GM19240 (cell line): ENCODE data around the gene ATP8A2.
"Not testable (repeated sequence)": the region's sequence is repeated elsewhere in the genome, so short reads cannot be mapped to it uniquely, and the experiment has no call there.

Experiments used
- DNase-seq: peaks from one replicate; pipeline ENCODE4 v3.0.0; 2011; ENCODE audit warnings: low spot score; ENCODE audit not compliant: insufficient read length

The ATP8A2 gene

DNA sequence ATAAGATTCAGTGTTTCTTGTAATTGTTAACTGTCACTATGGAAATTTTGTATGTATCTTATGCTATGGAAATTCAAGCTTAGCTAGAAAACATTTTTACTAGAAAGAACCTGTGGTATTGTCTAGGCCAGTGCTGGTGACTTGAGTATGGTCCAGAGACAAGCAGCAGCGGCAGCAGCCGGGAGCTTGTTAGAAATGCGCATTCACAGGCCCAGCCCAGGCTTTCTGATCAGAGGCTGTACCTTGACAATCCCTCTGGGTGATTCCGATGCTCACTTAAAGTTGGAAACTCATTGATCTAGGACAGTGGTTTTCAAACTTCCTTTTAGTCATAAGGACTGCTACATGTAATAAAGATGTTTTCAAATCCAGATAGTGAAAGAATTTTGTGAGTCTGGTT is 392.6 kb downstream of the ATP8A2 start:
- no peak for DNase-seq

DNA sequence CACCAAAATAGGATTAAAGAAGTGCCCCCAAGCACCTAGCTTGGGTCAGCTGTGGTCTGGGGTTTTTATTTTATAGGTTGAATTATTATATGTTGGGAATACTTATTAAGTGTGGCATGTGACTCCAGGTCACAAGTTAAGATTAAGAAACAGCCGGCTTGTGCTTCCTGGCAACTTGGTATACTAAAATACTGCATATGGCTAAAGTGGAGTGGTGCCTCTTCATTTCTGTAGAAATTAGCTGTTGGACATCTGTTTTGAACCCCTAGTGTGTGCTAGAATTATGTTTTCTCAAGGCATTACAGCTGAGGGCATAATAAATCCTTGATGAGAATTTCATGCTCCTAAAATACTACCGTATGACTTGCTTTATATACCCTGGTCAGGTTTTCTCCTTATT is 393.5 kb downstream of the ATP8A2 start:
- DNase-seq = no peak

DNA sequence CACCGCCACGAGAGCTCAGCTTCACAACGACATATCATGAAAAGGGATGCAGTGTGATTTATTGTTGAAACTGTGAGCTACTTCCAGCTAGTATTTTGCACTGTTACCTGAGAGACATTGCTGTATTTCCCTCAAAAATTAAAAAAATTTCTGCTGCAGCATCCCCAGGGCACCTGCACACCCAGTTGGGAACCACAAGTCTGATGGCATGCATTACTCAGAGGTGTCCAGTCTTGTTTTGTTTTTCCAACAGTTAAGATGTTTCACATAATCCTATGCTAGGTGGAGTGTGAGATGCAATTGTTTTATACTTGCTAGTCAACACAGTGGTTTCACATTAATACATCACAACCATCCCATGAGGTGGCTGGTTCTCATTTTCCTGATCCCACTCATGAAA is 394.8 kb downstream of the ATP8A2 start:
- no peak for DNase-seq

DNA sequence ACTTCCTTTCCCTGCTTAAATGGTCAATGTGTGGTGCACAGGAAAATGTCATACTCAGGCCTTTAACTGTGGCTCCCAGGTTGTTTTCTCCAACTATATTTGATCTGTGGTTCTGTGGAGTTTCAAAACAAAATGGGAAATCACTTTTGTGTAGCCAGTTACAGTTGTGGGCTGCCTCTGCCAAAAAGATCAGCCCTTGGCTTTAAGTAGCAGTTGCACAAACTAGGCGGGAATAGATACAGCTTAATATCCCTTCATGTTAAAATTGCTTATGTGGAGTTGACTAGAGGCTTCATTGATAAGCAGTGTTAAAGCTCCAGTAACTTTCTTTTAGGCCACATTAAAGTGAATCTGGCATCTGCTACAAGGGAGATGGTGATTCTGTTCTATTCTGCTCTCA is 395.2 kb downstream of the ATP8A2 start:
- DNase-seq = no peak

DNA sequence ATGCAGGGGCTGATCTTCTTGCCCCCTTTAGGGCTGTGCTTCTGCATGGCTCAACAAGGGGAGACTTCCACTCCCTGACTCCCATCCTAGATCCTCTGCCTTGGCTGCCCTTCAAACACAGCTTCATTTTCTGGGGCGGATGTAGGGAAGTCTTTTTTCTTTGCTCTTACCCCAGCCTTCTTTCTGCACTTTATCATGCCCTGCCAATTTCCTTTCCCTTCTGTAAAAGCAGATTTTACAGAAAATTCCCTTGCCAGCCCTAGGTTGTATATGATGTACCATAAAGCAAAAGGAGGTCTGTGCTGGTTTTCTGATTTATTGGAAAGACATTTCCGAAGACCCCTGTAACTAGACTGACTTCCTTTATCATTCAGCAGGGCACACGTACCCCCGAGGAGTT is 396.6 kb downstream of the ATP8A2 start:
- DNase-seq = no peak

DNA sequence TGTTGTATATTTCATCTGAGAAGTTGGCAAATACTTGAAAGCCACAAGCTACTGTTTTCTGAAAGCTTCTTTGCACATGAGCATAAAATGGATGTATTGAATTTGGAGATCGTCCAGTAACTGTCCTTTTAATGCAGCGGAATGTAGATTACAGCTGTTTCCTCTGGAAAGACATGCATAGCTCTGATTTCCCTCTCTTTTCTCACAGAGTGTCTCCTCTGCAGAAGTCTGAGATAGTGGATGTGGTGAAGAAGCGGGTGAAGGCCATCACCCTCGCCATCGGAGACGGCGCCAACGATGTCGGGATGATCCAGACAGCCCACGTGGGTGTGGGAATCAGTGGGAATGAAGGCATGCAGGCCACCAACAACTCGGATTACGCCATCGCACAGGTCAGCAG is 397.1 kb downstream of the ATP8A2 start:
- no peak for DNase-seq

DNA sequence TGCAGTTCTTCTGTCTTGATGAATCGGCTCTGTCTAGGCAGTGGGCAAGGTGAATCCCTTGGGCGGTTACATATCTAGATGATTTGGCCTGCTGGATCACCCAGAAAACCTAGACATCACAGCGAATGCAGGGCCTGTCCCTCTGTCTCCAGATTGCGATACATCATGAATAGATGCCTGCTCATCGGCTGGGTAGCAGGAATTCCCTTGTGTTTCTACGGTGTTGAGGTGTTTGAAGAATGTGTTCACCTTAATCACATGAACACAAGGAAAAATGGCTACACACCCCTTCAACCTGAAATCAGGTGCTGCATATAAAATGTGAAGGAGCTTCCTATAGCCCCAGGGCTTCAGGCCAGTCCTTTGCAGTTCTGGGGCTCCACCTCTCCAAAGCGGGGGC is 398.8 kb downstream of the ATP8A2 start:
- no peak for DNase-seq

DNA sequence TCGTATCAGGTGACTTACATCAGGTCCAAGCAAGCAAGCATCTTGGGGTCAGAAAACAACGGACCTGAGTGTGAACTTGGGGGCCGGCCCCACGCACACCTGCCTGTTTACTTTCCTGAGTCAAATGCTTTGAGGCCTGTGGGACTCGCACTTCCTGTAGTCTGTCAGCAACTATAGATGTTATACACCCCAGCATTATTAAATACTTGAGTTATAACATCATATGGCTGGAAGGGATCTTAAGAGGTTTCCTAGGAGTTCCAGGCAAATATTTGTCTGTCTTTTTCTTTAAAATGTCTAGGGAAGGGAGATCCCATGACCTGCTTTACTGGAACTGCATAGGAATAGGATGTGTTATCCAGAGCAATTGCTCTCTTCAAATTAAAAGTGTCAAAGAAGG is 399.4 kb downstream of the ATP8A2 start:
- no peak for DNase-seq

DNA sequence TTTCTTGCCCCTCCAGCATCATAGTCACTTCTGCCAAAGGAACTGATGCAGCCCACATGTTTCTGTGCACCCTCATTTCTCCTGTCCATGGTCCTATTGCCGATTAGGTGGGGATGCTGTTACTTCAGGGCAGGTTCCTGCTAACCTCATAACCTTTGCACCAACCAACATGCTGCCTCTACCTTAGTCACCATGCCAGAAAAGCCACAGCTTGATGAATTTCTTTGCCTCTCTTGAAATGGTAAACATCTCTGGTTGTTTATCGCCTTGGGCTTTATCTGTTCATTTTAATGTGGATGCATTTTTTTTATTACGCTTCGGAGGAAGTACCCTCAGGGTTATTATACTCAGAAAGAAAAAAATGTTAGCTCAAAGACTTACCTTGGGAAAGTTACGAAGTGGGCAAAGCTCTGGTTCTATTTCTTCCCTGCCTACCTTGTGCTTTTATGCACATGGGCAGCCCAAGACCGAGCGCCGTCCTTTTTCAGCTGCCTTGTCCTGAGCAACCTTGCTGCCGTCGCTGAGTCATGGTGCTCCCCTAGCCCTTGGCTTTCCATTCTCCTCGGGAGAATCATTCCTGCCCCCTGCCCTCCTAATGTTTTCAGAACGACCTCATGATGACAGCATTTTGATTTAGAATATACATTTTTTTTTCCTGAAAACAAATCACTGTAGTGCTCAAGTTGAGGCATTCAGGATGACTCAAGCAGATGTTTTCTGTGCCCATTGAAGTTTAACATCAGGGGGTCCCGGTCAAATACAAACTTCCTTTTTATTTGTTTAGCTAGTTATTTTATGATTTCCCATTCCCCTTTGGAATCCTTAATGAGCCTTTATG is 400.1 kb downstream of the ATP8A2 start:
- DNase-seq = no peak

DNA sequence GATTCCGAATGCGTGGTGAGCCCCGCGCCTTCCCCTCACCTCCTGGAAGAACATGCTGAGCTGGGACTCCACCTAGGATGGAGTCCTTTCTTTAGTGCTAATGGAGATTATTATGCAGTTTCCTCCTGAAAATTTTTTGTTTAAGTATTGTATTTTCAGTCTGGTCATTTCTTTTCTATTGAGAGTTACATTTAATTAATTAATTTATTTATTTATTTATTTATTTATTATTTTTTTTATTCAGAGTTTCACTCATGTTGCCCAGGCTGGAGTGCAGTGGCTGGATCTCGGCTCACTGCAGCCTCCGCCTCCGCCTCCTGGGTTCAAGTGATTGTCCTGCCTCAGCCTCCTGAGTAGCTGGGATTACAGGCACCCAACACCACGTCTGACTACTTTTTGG is 400.8 kb downstream of the ATP8A2 start:
- not testable (repeated sequence) for DNase-seq

DNA sequence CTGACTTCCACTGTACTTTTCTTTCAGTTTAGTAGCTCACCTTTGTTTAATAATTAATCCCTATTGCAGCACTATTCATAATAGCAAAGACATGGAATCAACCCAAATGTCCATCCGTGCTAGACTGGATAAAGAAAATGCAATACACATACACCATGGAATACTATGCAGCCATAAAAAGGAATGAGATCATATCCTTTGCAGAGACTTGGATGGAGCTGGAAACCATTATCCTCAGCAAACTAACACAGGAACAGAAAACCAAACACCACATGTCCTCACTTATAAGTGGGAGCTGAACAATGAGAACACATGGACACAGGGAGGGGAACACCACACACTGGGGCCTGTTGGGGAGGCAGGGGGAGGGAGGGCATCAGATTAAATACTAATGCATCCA is 402.3 kb downstream of the ATP8A2 start:
- DNase-seq = not testable (repeated sequence)

DNA sequence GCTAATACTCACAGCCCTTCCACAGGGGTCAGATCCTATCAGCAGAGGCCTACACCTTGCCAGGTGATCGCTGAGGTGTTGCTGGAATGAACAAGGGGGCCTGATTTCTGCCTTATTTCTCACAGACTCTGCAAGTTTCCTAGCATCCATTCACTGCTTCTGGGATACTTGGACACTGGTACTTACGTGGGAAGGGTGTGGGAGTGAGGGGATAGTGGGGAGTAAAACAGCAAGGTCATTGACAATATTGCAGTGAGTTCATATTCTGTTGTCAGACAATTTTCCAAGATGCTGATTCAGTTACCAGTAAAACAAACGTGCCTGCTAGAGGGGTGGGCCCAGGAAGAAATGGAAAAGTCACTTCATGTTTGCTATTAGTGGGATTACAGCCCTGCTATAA is 403.5 kb downstream of the ATP8A2 start:
- no peak for DNase-seq

DNA sequence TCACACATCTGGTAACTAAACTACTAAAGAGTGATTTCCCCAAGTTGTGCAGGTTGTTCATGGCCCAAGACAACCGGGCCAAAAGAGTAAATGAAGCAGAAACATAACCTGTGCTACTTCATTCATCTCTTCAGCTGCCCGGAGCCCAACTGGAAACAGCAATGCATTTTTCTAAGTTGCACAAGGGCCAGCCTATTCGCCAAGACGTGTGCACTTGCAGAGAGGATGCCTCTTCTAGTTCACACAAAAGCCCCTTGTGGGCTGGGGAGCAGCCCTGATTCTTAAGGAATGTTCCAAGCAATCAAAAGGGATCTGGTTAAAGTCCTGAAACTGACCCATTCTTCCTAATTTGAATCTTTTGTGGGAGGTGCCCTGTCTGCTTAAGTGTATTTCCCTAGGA is 404.2 kb downstream of the ATP8A2 start:
- DNase-seq = no peak

DNA sequence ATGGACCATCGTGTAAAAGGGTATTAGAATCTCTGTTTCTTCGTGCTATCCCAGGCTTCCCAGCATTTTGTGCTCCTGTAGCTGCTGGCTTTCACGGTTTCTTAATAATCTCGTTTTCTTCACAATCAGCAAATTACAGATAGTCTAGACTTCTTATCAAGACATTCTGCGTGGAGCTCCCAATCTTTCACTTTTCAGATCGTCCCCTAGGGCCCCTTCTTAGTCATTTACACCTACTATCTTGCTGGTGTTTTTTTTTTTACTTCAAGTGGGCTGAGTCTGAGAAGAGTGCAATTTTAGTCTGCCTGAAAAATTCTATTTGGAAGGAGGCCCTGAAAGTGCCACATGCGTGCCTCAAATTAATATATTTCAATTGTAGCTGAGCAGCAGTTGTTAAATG is 404.9 kb downstream of the ATP8A2 start:
- DNase-seq = no peak

DNA sequence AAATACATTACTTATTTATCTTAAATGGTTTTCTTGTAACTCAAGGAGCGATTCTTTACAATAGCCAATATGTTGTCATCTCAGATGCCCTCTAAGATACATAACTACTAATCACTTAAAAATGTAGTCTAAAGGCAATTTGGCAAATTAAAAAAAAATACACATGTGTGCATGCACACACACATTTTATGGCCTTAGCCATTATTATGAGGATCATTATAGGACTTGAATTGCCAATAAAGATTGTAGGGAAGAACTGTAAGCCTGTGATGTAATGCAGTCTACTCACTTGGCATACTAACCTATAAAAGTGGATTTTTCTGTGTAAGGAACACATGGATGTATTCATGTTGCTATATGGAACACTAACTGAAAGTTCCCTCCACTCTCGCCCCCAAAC is 405.7 kb downstream of the ATP8A2 start:
- DNase-seq = no peak

DNA sequence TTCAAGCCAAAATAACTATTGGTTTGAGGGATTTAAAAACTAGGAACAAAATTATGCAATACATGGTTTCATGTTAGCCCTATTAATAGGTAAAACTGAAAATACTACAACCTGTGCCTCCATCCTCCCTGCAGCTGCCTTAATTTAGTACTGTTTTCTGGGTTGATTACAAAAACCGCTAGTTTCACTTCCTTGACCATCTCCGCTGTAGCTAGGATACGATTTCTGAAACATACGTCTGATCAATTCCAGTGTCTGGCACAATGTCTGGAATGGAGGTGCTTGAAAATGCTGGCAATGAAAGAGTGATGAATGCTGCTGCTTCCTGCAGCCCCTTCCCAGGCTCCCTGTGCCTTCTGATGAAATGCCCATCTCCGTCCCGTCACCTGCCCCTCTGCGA is 406.6 kb downstream of the ATP8A2 start:
- DNase-seq = no peak

DNA sequence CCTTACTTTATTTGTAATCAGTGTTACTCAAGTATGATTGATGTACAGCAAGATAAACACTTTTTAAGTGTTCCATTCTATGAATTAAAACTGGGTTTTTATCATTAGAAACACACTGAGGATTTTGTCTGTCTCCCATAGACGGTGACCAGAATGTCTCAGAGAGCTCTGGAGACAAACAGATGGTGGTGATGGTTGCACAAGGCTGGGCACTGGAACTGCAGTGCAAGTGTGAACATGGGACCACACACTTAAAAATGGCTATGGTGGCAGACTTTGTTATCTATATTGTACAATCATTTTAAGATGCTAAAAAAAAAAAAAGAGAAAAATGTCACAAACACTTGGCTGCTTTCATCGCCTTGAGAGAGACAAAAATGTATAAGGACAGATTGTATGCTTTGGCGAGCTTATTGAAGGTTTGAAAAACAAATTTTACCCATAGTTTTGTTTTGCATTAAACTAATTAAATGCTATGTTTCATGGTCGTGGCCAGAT is 407.1 kb downstream of the ATP8A2 start:
- no peak for DNase-seq

DNA sequence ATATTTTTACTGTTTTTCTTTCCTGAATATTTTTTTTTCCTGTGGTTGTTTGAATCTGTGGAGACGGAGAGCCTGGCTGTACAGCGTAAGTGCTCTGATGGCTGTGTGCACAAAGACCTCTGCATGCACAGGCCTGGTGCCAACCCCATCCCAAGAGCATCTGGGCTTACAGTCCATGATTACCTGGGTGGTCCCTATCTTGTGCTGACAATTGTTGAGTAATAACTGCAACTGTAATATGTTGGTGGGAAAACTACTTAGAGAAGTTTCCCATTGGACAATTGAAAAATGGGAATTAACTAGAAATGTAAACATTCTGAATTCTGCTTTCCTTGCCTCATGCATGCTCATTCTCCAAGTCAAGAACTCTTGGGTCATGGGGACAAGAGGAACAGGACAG is 411.3 kb downstream of the ATP8A2 start:
- no peak for DNase-seq

DNA sequence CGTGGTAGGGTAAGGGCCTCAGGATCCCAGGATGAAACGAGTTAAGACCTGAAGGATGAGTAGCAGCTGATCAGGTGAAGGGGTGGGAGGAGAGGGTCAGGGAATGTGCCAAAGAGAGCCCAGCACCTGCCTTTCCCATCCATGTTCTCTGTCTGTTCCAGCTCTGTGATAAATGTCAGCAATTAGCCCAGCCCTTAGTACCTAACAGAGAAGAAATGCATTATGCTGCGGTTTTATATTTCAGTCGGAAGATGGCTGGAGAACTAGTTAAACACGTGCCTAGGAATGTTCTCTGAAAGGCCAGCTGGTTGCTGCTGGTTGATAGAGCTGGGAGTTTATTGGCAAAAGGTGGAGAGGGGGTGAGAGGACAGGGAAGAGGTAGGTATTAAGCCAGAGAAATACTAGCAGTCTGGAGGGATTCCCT is 411.8 kb downstream of the ATP8A2 start:
- no peak for DNase-seq

DNA sequence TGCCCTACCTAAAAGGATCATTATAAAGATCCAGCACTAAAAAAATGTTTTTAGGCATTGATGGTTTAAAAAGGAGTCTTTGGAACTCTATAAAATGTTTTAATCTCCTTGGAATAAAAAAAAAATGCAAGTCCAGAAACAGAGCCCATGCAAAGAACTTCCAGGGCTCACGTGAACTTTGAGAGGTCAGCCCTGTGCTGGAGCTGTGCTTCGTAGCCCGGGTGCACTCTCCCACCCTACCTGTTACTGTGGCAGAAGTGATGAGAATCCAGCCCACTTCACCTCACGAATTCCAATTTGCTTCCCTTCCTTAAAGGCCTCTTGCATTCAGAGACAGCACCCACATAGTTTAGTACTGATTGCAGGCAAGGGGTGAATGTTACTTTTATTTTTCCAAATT is 412.3 kb downstream of the ATP8A2 start:
- DNase-seq = no peak

DNA sequence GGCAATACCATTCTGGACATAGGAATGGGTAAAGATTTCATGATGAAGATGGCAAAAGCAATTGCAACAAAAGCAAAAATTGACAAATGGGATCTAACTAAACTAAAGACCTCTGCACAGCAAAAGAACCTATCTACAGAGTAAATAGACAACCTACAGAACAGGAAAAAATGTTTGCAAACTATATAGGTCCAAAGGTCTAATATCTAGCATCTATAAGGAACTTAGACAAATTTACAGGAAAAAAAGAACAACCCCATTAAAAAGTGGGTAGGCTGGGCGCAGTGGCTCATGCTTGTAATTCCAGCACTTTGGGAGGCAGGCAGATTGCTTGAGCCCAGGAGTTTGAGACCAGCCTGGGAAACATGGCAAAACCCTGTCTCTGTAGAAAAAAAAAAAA is 418.4 kb downstream of the ATP8A2 start:
- DNase-seq = not testable (repeated sequence)

DNA sequence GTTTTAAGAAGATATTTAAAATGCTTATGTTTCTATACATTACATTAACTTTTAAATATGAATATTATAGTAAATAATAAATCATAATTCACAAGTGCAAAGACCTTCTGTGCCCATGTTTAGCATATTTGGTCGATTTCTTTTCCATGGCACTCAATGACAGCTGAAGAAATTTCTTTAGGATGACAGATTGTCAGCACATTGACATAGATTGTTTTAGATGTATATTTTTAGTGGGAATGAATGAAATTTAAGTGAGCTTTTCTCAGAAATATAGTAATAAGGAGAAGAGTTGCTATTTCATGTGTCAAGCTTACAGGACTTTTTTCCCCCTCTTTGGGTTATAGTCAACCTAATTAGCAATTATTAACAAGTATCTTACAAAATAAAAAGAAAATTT is 423.5 kb downstream of the ATP8A2 start:
- DNase-seq = no peak

DNA sequence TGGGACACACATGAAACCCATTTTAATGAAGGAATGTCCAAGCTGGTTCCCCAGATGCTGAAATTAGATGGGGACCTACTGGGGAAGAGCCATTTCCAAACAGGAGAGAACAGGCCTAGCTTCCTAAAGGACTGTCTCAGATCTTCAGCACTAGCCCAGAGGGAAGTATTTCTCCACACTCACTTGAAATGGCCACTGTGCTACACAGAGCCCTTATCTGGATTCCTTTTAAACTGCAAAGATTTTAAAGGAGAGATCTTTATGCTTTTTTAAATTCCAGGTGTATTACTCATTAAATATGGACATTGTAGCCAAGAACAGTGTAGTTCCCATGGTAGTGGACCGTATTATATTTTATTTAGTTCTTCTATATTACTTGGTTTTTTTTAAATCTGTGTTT is 424.7 kb downstream of the ATP8A2 start:
- DNase-seq = no peak
